ENCODE measurements around the gene TECPR1. TPM values are rescaled to one million over a fixed set of nuclear protein-coding genes. Genes with fewer than 3 reads are reported as not detected.

Gene TECPR1
- total RNA-seq, 1 donor from 2014 or later = 15.1 TPM

GRCh38 chr7:98212532-98213041 is 39.4 kb downstream of the TECPR1 start:
- Histone ChIP-seq H3K9ac (ENCODE audit: low read depth in 1 of 3, low read length in 3 of 3) (no peak overlapping the region), H3K9me3 (ENCODE audit: control insufficient read depth in 3 of 3, low read length in 3 of 3) (no peaks in the 10 kb centered on the region)

GRCh38 chr7:98211676-98212531 is 40.1 kb downstream of the TECPR1 start:
- Histone ChIP-seq H3K4me3 (ENCODE audit: low read length in 3 of 3) (no peak overlapping the region), H3K4me1 (ENCODE audit: control insufficient read depth in 3 of 3, insufficient read depth in 3 of 3, low read length in 3 of 3) (peaks cover 0 to 2% (median 0%) of the 10 kb centered on the region in 3 donors), H3K9me3 (ENCODE audit: control insufficient read depth in 3 of 3, low read length in 3 of 3) (no peaks in the 10 kb centered on the region), H3K27ac (ENCODE audit: low read depth, low read length) (no peak overlapping the region), H3K36me3 (ENCODE audit: control insufficient read depth in 3 of 3, insufficient read depth in 3 of 3, low read length in 3 of 3) (peaks cover 6 to 9% (median 7%) of the 10 kb centered on the region in 3 donors), H3K9ac (ENCODE audit: low read depth in 1 of 3, low read length in 3 of 3) (no peak overlapping the region), H3K27me3 (ENCODE audit: control insufficient read depth in 3 of 3, insufficient read depth in 3 of 3, low read length in 3 of 3) (peaks cover 0 to 6% (median 3%) of the 10 kb centered on the region in 3 donors)

More at GRCh38 chr7:98212532-98213041, 39.4 kb downstream of the TECPR1 start:
- H3K36me3 ChIP-seq (ENCODE audit: control insufficient read depth in 3 of 3, insufficient read depth in 3 of 3, low read length in 3 of 3) = peaks cover 2 to 7% (median 2%) of the 10 kb centered on the region in 3 donors
- H3K27ac ChIP-seq (ENCODE audit: low read depth, low read length) = no peak overlapping the region
- H3K4me1 ChIP-seq (ENCODE audit: control insufficient read depth in 3 of 3, insufficient read depth in 3 of 3, low read length in 3 of 3) = peaks cover 0 to 2% (median 0%) of the 10 kb centered on the region in 3 donors
- peaks cover 0 to 6% (median 3%) of the 10 kb centered on the region in 3 donors for H3K27me3 ChIP-seq (ENCODE audit: control insufficient read depth in 3 of 3, insufficient read depth in 3 of 3, low read length in 3 of 3)
- no peak overlapping the region for H3K4me3 ChIP-seq (ENCODE audit: low read length in 3 of 3)

DNA sequence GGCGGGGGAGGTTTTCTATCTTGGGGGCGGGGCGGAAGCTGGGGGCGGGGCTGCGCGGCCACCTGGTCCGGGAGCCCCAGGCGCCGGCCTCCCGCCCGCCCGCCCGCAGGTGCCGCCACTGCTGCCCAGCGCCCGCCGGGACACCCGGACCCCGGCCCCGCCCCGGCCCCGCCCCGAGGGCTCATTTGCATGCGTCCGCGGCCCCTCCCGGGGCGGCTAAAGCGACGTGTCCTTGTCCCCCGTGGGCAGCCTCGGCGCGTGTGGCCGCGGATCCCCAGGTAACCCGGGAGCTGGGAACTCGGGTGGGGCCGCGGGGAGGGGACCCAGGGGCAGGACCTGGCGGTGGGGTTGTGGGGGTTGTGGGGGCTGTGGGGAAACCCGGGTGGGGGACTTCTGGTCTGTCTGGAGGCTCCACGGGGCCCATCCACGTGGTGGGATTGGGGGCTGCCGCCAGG is 40.8 kb downstream of the TECPR1 start, which contains the start of gene BHLHA15:
TSS of gene BHLHA15 (plus strand) at position 219 of the 455 bp plus-strand sequence. CDS start 871 bp downstream, outside the sequence.
- Histone ChIP-seq H3K4me3 (ENCODE audit: low read length in 3 of 3) (no peak within 1 kb of the TSS), H3K9ac (ENCODE audit: low read depth in 1 of 3, low read length in 3 of 3) (no peak within 1 kb of the TSS), H3K4me1 (ENCODE audit: control insufficient read depth in 3 of 3, insufficient read depth in 3 of 3, low read length in 3 of 3) (peaks cover 0 to 2% (median 0%) of the 10 kb centered on the region in 3 donors), H3K27me3 (ENCODE audit: control insufficient read depth in 3 of 3, insufficient read depth in 3 of 3, low read length in 3 of 3) (peaks cover 0 to 6% (median 3%) of the 10 kb centered on the region in 3 donors), H3K36me3 (ENCODE audit: control insufficient read depth in 3 of 3, insufficient read depth in 3 of 3, low read length in 3 of 3) (peaks cover 12 to 16% (median 13%) of the 10 kb centered on the region in 3 donors), H3K27ac (ENCODE audit: low read depth, low read length) (no peak within 1 kb of the TSS), H3K9me3 (ENCODE audit: control insufficient read depth in 3 of 3, low read length in 3 of 3) (no peaks in the 10 kb centered on the region)

DNA sequence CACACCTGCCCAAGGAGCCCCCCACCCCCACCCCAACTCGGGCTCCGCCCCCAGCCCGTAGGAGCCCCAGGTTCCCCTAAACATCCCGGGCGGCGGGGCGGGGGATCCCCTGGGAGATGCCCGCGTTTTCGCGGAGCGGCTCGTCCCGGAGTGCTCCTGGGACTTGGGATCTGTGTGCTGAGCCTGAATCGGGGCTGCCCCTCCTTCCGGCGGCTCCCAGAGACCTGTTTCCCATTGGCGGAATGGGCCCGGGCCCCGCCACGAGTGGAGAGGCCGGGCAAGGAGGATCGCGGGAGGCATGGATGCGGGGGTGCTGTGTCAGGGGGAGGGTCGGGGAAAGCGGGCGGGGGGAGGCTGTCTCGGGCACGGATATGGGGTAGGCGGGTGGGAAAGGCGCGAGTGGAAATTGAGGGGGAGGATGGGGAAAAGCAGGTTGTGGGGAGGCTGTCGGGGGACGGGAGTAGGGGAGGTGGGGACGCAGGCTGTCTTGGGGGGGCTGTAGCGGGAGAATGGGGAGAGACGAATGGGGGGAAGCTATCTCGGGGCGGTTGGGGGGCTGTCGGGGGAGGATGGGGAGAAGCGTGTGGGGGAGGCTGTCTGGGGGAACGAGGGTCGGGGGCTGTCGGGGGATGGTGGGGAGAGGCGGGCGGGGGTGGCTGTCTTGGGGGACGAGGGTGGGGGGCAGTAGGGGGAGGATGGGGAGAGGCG is 41.4 kb downstream of the TECPR1 start:
- Histone ChIP-seq H3K4me3 (ENCODE audit: low read length in 3 of 3) (no peak overlapping the region), H3K27me3 (ENCODE audit: control insufficient read depth in 3 of 3, insufficient read depth in 3 of 3, low read length in 3 of 3) (peaks cover 0 to 6% (median 3%) of the 10 kb centered on the region in 3 donors), H3K4me1 (ENCODE audit: control insufficient read depth in 3 of 3, insufficient read depth in 3 of 3, low read length in 3 of 3) (peaks cover 0 to 2% (median 0%) of the 10 kb centered on the region in 3 donors), H3K36me3 (ENCODE audit: control insufficient read depth in 3 of 3, insufficient read depth in 3 of 3, low read length in 3 of 3) (peaks cover 13 to 20% (median 17%) of the 10 kb centered on the region in 3 donors), H3K9me3 (ENCODE audit: control insufficient read depth in 3 of 3, low read length in 3 of 3) (no peaks in the 10 kb centered on the region), H3K9ac (ENCODE audit: low read depth in 1 of 3, low read length in 3 of 3) (no peak overlapping the region), H3K27ac (ENCODE audit: low read depth, low read length) (no peak overlapping the region)

DNA sequence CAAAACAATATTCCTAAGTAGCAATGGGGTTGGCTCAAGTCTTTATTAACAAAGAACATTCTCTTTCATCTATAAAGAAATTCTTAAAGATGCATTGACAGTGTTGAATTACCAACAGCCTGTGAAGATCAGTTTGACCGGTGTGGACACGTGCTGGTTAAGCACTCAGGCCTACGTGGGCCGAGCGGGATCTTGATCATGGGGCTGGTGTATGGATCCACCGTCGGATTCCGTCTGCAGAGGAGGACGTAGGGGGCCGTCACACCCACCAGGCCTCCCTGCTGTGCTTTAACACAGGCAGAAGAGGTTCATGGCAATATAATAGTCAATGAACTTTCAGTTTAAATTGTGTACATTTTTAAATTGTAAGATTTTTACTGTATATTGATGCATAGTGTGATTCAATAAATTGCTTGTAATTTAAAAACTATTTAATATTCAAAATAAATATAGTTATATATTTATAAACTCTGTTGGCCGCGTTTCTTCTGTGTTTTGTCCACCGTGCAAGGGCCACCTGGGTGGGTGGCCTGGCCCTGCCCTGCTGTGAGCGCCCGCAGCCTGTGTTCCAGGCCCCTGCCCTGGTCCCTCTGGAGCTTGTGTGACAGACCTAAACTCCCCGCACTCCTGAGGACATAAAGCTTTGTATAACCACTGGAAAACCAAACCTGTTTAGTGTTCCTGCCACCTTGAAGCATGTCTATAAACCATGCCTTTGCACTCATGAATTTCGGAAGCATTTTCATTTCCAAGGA is 42.7 kb downstream of the TECPR1 start:
- Histone ChIP-seq H3K9ac (ENCODE audit: low read depth in 1 of 3, low read length in 3 of 3) (no peak overlapping the region), H3K9me3 (ENCODE audit: control insufficient read depth in 3 of 3, low read length in 3 of 3) (no peaks in the 10 kb centered on the region), H3K4me1 (ENCODE audit: control insufficient read depth in 3 of 3, insufficient read depth in 3 of 3, low read length in 3 of 3) (peaks cover 0 to 2% (median 0%) of the 10 kb centered on the region in 3 donors), H3K27me3 (ENCODE audit: control insufficient read depth in 3 of 3, insufficient read depth in 3 of 3, low read length in 3 of 3) (peaks cover 0 to 6% (median 3%) of the 10 kb centered on the region in 3 donors), H3K4me3 (ENCODE audit: low read length in 3 of 3) (no peak overlapping the region), H3K27ac (ENCODE audit: low read depth, low read length) (no peak overlapping the region), H3K36me3 (ENCODE audit: control insufficient read depth in 3 of 3, insufficient read depth in 3 of 3, low read length in 3 of 3) (peaks cover 23 to 31% (median 28%) of the 10 kb centered on the region in 3 donors)

DNA sequence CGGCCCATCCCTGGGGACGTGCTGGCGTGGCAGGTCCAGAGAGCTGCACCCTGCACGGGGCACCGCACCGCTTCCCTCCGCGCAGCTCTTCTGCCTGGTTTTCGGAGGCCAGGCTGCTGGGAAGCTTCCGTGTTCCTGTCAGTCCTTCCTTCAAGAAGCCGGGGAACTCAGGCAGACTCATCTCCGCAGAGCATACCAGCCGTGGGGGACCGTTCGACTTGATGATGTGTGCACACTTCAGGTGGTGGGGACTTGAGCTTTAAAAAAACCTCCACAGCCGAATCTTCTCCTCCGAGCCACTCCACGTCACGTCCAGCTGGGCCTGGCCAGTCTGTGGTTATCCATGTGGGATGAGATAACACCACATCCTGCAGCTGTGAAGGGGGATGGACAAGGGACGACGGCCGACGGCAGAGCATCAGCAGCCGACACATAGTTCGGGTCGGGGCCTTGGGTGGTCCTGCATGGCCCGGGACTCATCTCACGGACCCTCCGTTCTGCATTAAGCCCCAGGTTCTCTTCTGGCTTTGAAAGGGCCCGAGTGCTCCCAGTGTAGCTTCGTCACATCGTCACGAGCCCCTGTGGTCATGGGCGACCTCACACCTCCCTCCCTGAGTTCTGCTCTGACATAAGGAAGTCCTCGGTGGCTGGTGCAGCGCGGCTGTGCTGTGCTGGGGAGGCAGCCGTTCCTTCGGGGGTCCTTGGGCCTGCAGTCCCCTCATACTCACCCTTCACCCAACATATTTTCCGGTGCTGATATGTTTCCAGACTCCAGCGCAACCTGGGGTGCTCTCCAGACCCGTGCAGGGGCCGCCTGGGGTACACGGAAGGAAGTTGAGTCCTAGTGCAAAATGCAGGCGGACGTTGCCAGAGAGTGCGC is 45.3 kb downstream of the TECPR1 start:
- H3K4me3 ChIP-seq (ENCODE audit: low read length in 3 of 3) = no peak overlapping the region
- no peaks in the 10 kb centered on the region for H3K9me3 ChIP-seq (ENCODE audit: control insufficient read depth in 3 of 3, low read length in 3 of 3)
- H3K4me1 ChIP-seq (ENCODE audit: control insufficient read depth in 3 of 3, insufficient read depth in 3 of 3, low read length in 3 of 3) = peaks cover 0 to 2% (median 0%) of the 10 kb centered on the region in 3 donors
- H3K27ac ChIP-seq (ENCODE audit: low read depth, low read length) = no peak overlapping the region
- H3K36me3 ChIP-seq (ENCODE audit: control insufficient read depth in 3 of 3, insufficient read depth in 3 of 3, low read length in 3 of 3) = peaks cover 28 to 32% (median 28%) of the 10 kb centered on the region in 3 donors
- no peak overlapping the region for H3K9ac ChIP-seq (ENCODE audit: low read depth in 1 of 3, low read length in 3 of 3)
- H3K27me3 ChIP-seq (ENCODE audit: control insufficient read depth in 3 of 3, insufficient read depth in 3 of 3, low read length in 3 of 3) = peaks cover 0 to 3% (median 1%) of the 10 kb centered on the region in 3 donors

- H3K9me3 ChIP-seq (ENCODE audit: control insufficient read depth in 3 of 3, low read length in 3 of 3) = no peaks in the 10 kb centered on the region
- no peak overlapping the region for H3K27ac ChIP-seq (ENCODE audit: low read depth, low read length)
- H3K36me3 ChIP-seq (ENCODE audit: control insufficient read depth in 3 of 3, insufficient read depth in 3 of 3, low read length in 3 of 3) = peaks cover 28 to 32% (median 28%) of the 10 kb centered on the region in 3 donors
- no peaks in the 10 kb centered on the region for H3K27me3 ChIP-seq (ENCODE audit: control insufficient read depth in 3 of 3, insufficient read depth in 3 of 3, low read length in 3 of 3)
- no peak overlapping the region for H3K9ac ChIP-seq (ENCODE audit: low read depth in 1 of 3, low read length in 3 of 3)
- H3K4me3 ChIP-seq (ENCODE audit: low read length in 3 of 3) = no peak overlapping the region
- H3K4me1 ChIP-seq (ENCODE audit: control insufficient read depth in 3 of 3, insufficient read depth in 3 of 3, low read length in 3 of 3) = no peaks in the 10 kb centered on the region
Measured at GRCh38 chr7:98205162-98205845, 46.7 kb downstream of the TECPR1 start.

- Histone ChIP-seq H3K4me1 (ENCODE audit: control insufficient read depth in 3 of 3, insufficient read depth in 3 of 3, low read length in 3 of 3) (no peaks in the 10 kb centered on the region), H3K9ac (ENCODE audit: low read depth in 1 of 3, low read length in 3 of 3) (no peak overlapping the region), H3K27me3 (ENCODE audit: control insufficient read depth in 3 of 3, insufficient read depth in 3 of 3, low read length in 3 of 3) (no peaks in the 10 kb centered on the region), H3K36me3 (ENCODE audit: control insufficient read depth in 3 of 3, insufficient read depth in 3 of 3, low read length in 3 of 3) (peaks cover 28 to 32% (median 28%) of the 10 kb centered on the region in 3 donors), H3K4me3 (ENCODE audit: low read length in 3 of 3) (no peak overlapping the region), H3K9me3 (ENCODE audit: control insufficient read depth in 3 of 3, low read length in 3 of 3) (no peaks in the 10 kb centered on the region), H3K27ac (ENCODE audit: low read depth, low read length) (no peak overlapping the region)
Measured at GRCh38 chr7:98204670-98205069, 47.4 kb downstream of the TECPR1 start.
